T-helper 22 cell (primary cell): ENCODE results near the gene ANKRD30B.
"Not testable (repeated sequence)": the region's sequence is repeated elsewhere in the genome, so short reads cannot be mapped to it uniquely, and the experiment has no call there.

Experiments used
- DNase-seq: peaks from one replicate; pipeline ENCODE4 v3.0.0-alpha.2; 2020; ENCODE audit warnings: low read depth

The ANKRD30B gene

GRCh38 chr18:14856256-14856655, 108.3 kb downstream of the ANKRD30B start:
- not testable (repeated sequence) for DNase-seq

- DNase-seq = not testable (repeated sequence)
These were observed 110.5 kb downstream of the ANKRD30B start for GRCh38 chr18:14858514-14858913.

- DNase-seq = not testable (repeated sequence)
These were observed 112.0 kb downstream of the ANKRD30B start for GRCh38 chr18:14859995-14860394.

GRCh38 chr18:14866426-14866825, 118.5 kb downstream of the ANKRD30B start:
- DNase-seq = not testable (repeated sequence)

- not testable (repeated sequence) for DNase-seq
These were observed 120.0 kb downstream of the ANKRD30B start for GRCh38 chr18:14867988-14868387.

- not testable (repeated sequence) for DNase-seq
These were observed 120.9 kb downstream of the ANKRD30B start for GRCh38 chr18:14868825-14869224.

- not testable (repeated sequence) for DNase-seq
These were observed 130.9 kb downstream of the ANKRD30B start for GRCh38 chr18:14878826-14879225.

GRCh38 chr18:14900435-14900834, 152.5 kb downstream of the ANKRD30B start:
- no peak for DNase-seq
